Measurements from ENCODE around the gene KDELR1.

- TF ChIP-seq CTCF (IDR thresholded peaks at IDR 0.05) (no peak), POLR2A (IDR thresholded peaks at IDR 0.05) (no peak), EP300 (IDR thresholded peaks at IDR 0.05) (no peak)
Measured at GRCh38 chr19:48378194-48378570, 13.2 kb downstream of the KDELR1 start.
